GM23248 (cell line): Measurements from ENCODE around the gene CIB2. TPM values are rescaled to one million over a fixed set of nuclear protein-coding genes. Genes with fewer than 3 reads are reported as not detected.

Experiments used
- DNase-seq: peaks from one replicate; pipeline ENCODE4 v3.0.0-alpha.2; 2015
- H2AFZ ChIP-seq: fragments of 200-600 bp; sonication (generic); 2 replicates; pipeline ENCODE4 v1.6.1; 2016; ENCODE audit warnings: antibody characterized with exemption
- H3F3A ChIP-seq: fragments of 200-600 bp; sonication (generic); 2 replicates; pipeline ENCODE4 v1.6.1; 2016; ENCODE audit warnings: mild to moderate bottlenecking, antibody characterized with exemption, mixed run types; ENCODE audit not compliant: insufficient read depth
- H3K27ac ChIP-seq: fragments of 200-600 bp; sonication (generic); 2 replicates; pipeline ENCODE4 v1.5.1; 2016; ENCODE audit warnings: mild to moderate bottlenecking
- H3K27me3 ChIP-seq: fragments of 200-600 bp; sonication (generic); replicated peaks from 2 replicates; pipeline ENCODE4 v1.6.1; 2016; ENCODE audit warnings: mild to moderate bottlenecking; ENCODE audit not compliant: insufficient read depth
- H3K36me3 ChIP-seq: fragments of 200-600 bp; sonication (generic); 2 replicates; pipeline ENCODE4 v1.6.1; 2016; ENCODE audit warnings: low read depth, mild to moderate bottlenecking
- H3K4me1 ChIP-seq: fragments of 200-600 bp; sonication (generic); 2 replicates; pipeline ENCODE4 v1.6.1; 2016; ENCODE audit warnings: mild to moderate bottlenecking; ENCODE audit not compliant: insufficient read depth
- H3K4me2 ChIP-seq: fragments of 200-600 bp; sonication (generic); one replicate; pipeline ENCODE4 v1.6.1; 2016; ENCODE audit warnings: mild to moderate bottlenecking; ENCODE audit not compliant: unreplicated experiment
- H3K4me3 ChIP-seq: fragments of 200-600 bp; sonication (generic); 2 replicates; pipeline ENCODE4 v1.5.1; 2016; ENCODE audit warnings: mild to moderate bottlenecking
- H3K79me2 ChIP-seq: fragments of 200-600 bp; sonication (generic); 2 replicates; pipeline ENCODE4 v1.6.1; 2016; ENCODE audit warnings: mild to moderate bottlenecking; ENCODE audit not compliant: insufficient read depth
- H3K9ac ChIP-seq: fragments of 200-600 bp; sonication (generic); 2 replicates; pipeline ENCODE4 v1.6.1; 2016; ENCODE audit warnings: mild to moderate bottlenecking
- H3K9me2 ChIP-seq: fragments of 200-600 bp; sonication (generic); 2 replicates; pipeline ENCODE4 v1.6.1; 2016; ENCODE audit warnings: mixed run types, mild to moderate bottlenecking, moderate library complexity; ENCODE audit not compliant: insufficient read depth
- H3K9me3 ChIP-seq: fragments of 200-600 bp; sonication (generic); one replicate; pipeline ENCODE4 v1.6.1; 2017; ENCODE audit warnings: low read depth
- H4K20me1 ChIP-seq: fragments of 200-600 bp; sonication (generic); 2 replicates; pipeline ENCODE4 v1.6.0; 2016; ENCODE audit not compliant: insufficient read depth
- EZH2 ChIP-seq: fragments of 200-600 bp; sonication (generic); IDR thresholded peaks from 2 replicates; pipeline ENCODE4 v1.6.1; 2018; ENCODE audit warnings: antibody characterized with exemption, mild to moderate bottlenecking; ENCODE audit not compliant: insufficient read depth, poor library complexity, severe bottlenecking
- EZH2phosphoT487 ChIP-seq: fragments of 200-600 bp; sonication (generic); IDR thresholded peaks from 2 replicates; pipeline ENCODE4 v1.6.1; 2018; ENCODE audit warnings: antibody characterized with exemption, moderate library complexity, mild to moderate bottlenecking, low read depth; ENCODE audit not compliant: insufficient read depth
- WGBS, 2 experiments: methylation state at CpG; one replicate each; pipeline ENCODE4 v1.1.6; 2015 to 2017; ENCODE audit warnings: low lambda C conversion rate in 2 of 2, low coverage in 1 of 2; ENCODE audit errors: missing lambda C conversion rate in 2 of 2; 5-methylcytosine and 5-hydroxymethylcytosine counted together
- in situ Hi-C: fragments of 300-500 bp; cut with MboI; formaldehyde crosslinking; loops from 2 replicates; pipeline ENCODE4 v1.15.0; 2020
- polyA plus RNA-seq: library from polyadenylated mRNA; unstranded; fragments of >200 nt; fragmentation: Nextera tagmentation; extraction: Ambion mirVana; gene quantifications from 2 replicates; pipeline ENCODE4 v1.2.1, GENCODE V29; 2016
- total RNA-seq: library from RNA; depleted of rRNA; stranded (reverse); fragments of >200 nt; shearing (Covaris generic); gene quantifications from 2 replicates; pipeline ENCODE4 v1.2.3, GENCODE V29; 2014

CIB2 gene
- total and polyA plus RNA-seq, 2 experiments from 2014 or later = 2.9 to 3.4 TPM

GRCh38 chr15:78162038-78162437 lies 30.8 kb upstream of the CIB2 start:
- Histone ChIP-seq H3K27me3 (no peaks in the 10 kb centered on the region), H3K4me3 (no peak overlapping the region), H3K9ac (no peak overlapping the region), H4K20me1 (no peaks in the 10 kb centered on the region), H3K9me3 (no peaks in the 10 kb centered on the region), H3K4me2 (no peak overlapping the region), H3K36me3 (peaks cover 26% of the 10 kb centered on the region), H3K27ac (no peak overlapping the region), H3K79me2 (no peaks in the 10 kb centered on the region), H3K9me2 (no peaks in the 10 kb centered on the region), H2AFZ (no peak overlapping the region), H3K4me1 (no peaks in the 10 kb centered on the region), H3F3A (no peaks in the 10 kb centered on the region)
- WGBS, 2 experiments = 92 to 94% methylated on average over 13 of the region's 13 CpGs
- DNase-seq = no peak
- TF ChIP-seq EZH2 (no peak), EZH2phosphoT487 (no peak)
- in situ Hi-C loops = no loop called here

GRCh38 chr15:78159395-78159794 lies 28.1 kb upstream of the CIB2 start:
- no peak overlapping the region for H3K27ac ChIP-seq
- no peaks in the 10 kb centered on the region for H3K4me1 ChIP-seq
- TF ChIP-seq EZH2phosphoT487 = no peak
- no peak for TF ChIP-seq EZH2
- no peak overlapping the region for H2AFZ ChIP-seq
- H3K4me3 ChIP-seq = no peak overlapping the region
- no peaks in the 10 kb centered on the region for H4K20me1 ChIP-seq
- no peak overlapping the region for H3K9ac ChIP-seq
- H3K9me3 ChIP-seq = no peaks in the 10 kb centered on the region
- H3K27me3 ChIP-seq = no peaks in the 10 kb centered on the region
- DNase-seq = no peak
- peaks cover 21% of the 10 kb centered on the region for H3K36me3 ChIP-seq
- H3K4me2 ChIP-seq = no peak overlapping the region
- no peaks in the 10 kb centered on the region for H3F3A ChIP-seq
- peaks cover 3% of the 10 kb centered on the region for H3K79me2 ChIP-seq
- 96 to 99% methylated on average over 3 of the region's 3 CpGs for WGBS, 2 experiments
- H3K9me2 ChIP-seq = no peaks in the 10 kb centered on the region
- in situ Hi-C loops = no loop called here

- 46 to 50% methylated on average over 2 of the region's 2 CpGs for WGBS, 2 experiments
- no peak for TF ChIP-seq EZH2phosphoT487
- TF ChIP-seq EZH2 = no peak
- Histone ChIP-seq H3K9me3 (no peaks in the 10 kb centered on the region), H3K4me2 (no peak overlapping the region), H4K20me1 (no peaks in the 10 kb centered on the region), H3K4me1 (no peaks in the 10 kb centered on the region), H3K27ac (no peak overlapping the region), H3K36me3 (0 out of 2 replicates have a peak, but pooled peaks cover 7% of the 10 kb centered on the region), H3K79me2 (peaks cover 24% of the 10 kb centered on the region), H3F3A (no peaks in the 10 kb centered on the region), H3K4me3 (no peak overlapping the region), H3K9me2 (no peaks in the 10 kb centered on the region), H3K9ac (no peak overlapping the region), H2AFZ (no peak overlapping the region), H3K27me3 (no peaks in the 10 kb centered on the region)
- in situ Hi-C loops = no loop called here
- DNase-seq = no peak
These were observed 26.0 kb upstream of the CIB2 start for GRCh38 chr15:78157203-78157602.

GRCh38 chr15:78156653-78157052 lies 25.4 kb upstream of the CIB2 start:
- 87 to 95% methylated on average over 1 of the region's 1 CpG for WGBS, 2 experiments
- H3K79me2 ChIP-seq = peaks cover 29% of the 10 kb centered on the region
- H3K27me3 ChIP-seq = no peaks in the 10 kb centered on the region
- 0 out of 2 replicates have a peak, but pooled peaks cover 7% of the 10 kb centered on the region for H3K36me3 ChIP-seq
- no peak for TF ChIP-seq EZH2
- no peak for TF ChIP-seq EZH2phosphoT487
- no peak overlapping the region for H3K9ac ChIP-seq
- no peak for DNase-seq
- no peaks in the 10 kb centered on the region for H3K9me2 ChIP-seq
- no peaks in the 10 kb centered on the region for H4K20me1 ChIP-seq
- H3K27ac ChIP-seq = no peak overlapping the region
- in situ Hi-C loops = no loop called here
- H3F3A ChIP-seq = no peaks in the 10 kb centered on the region
- no peak overlapping the region for H2AFZ ChIP-seq
- H3K4me2 ChIP-seq = no peak overlapping the region
- H3K4me1 ChIP-seq = no peaks in the 10 kb centered on the region
- no peaks in the 10 kb centered on the region for H3K9me3 ChIP-seq
- no peak overlapping the region for H3K4me3 ChIP-seq
